H1 (cell line): Measurements from ENCODE around the gene MIS18A. TPM values are rescaled to one million over a fixed set of nuclear protein-coding genes. Genes with fewer than 3 reads are reported as not detected.

ENCODE experiments used
- CTCF ChIA-PET: fragments of 300-600 bp; sonication (Branson Sonifier 250); formaldehyde crosslinking; loops from one replicate; lab custom pipeline; 2021; ENCODE audit not compliant: partially characterized antibody; lab: Charles Lee
- POLR2A ChIA-PET: fragments of 300-600 bp; sonication (Branson Sonifier 250); formaldehyde crosslinking; loops from one replicate; lab custom pipeline; 2021; ENCODE audit warnings: inconsistent platforms; ENCODE audit not compliant: partially characterized antibody; lab: Charles Lee
- DNase-seq, 2 experiments: peaks; one replicate each; pipeline versions ENCODE4 v3.0.0 to v3.0.0-alpha.2; 2010 to 2022; ENCODE audit warnings: low spot score in 2 of 2, low read depth in 1 of 2, mixed read lengths in 1 of 2
- FAIRE-seq: peaks from 2 replicates; lab custom pipeline; 2011; peaks lifted over from hg19 to GRCh38; lab: Jason Lieb, UNC
- H2AFZ ChIP-seq: 2 replicates; pipeline ENCODE4 v1.8.1; 2012; ENCODE audit warnings: low read length, inconsistent platforms
- H2AK5ac ChIP-seq: 2 replicates; pipeline ENCODE4 v1.6.1; 2013; ENCODE audit warnings: low read depth, low read length
- H2BK120ac ChIP-seq: replicated peaks from 2 replicates; pipeline ENCODE3; 2013; ENCODE audit warnings: low read depth, low read length, inconsistent platforms
- H2BK12ac ChIP-seq: 2 replicates; pipeline ENCODE4 v1.6.1; 2013; ENCODE audit warnings: low read depth, low read length
- H2BK15ac ChIP-seq: 2 replicates; pipeline ENCODE4 v1.6.1; 2013; ENCODE audit warnings: low read length
- H2BK20ac ChIP-seq: 2 replicates; pipeline ENCODE4 v1.6.1; 2013; ENCODE audit warnings: low read length
- H2BK5ac ChIP-seq: 2 replicates; pipeline ENCODE4 v1.6.1; 2013; ENCODE audit warnings: low read depth, low read length
- H3K14ac ChIP-seq: 2 replicates; pipeline ENCODE4 v1.6.1; 2013; ENCODE audit warnings: inconsistent platforms; ENCODE audit not compliant: insufficient read length
- H3K18ac ChIP-seq: 2 replicates; pipeline ENCODE4 v1.6.1; 2013; ENCODE audit warnings: low read length; ENCODE audit errors: extremely low read depth
- H3K23ac ChIP-seq: 2 replicates; pipeline ENCODE4 v1.6.1; 2013; ENCODE audit warnings: inconsistent platforms; ENCODE audit not compliant: insufficient read length
- H3K23me2 ChIP-seq: 2 replicates; pipeline ENCODE4 v1.6.1; 2013; ENCODE audit warnings: low read depth, low read length
- H3K27ac ChIP-seq: 2 replicates; pipeline ENCODE4 v1.6.1; 2011; ENCODE audit warnings: low read depth, low read length, inconsistent platforms
- H3K27me3 ChIP-seq, 4 experiments: replicated peaks in 1 of 4; 1 replicate in 1 of 4; 2 replicates in 3 of 4; pipeline versions ENCODE4 v1.6.1 to v1.8.1; 2011 to 2013; ENCODE audit warnings: low read length in 3 of 4, mild to moderate bottlenecking in 3 of 4, inconsistent platforms in 2 of 4, mixed read lengths in 2 of 4, moderate library complexity in 1 of 4; ENCODE audit not compliant: control insufficient read depth in 3 of 4, insufficient read depth in 3 of 4; ENCODE audit errors: extremely low read depth in 1 of 4
- H3K36me3 ChIP-seq, 4 experiments: 2 replicates each; pipeline versions ENCODE4 v1.6.1 to v1.8.1; 2011 to 2013; ENCODE audit warnings: mild to moderate bottlenecking in 4 of 4, low read length in 3 of 4, moderate library complexity in 2 of 4, control low read depth in 1 of 4, inconsistent platforms in 1 of 4; ENCODE audit not compliant: insufficient read depth in 4 of 4, control insufficient read depth in 2 of 4
- H3K4ac ChIP-seq: replicated peaks from 2 replicates; pipeline ENCODE3; 2013; ENCODE audit warnings: low read length, low read depth, mixed read lengths, inconsistent platforms; ENCODE audit not compliant: insufficient read length
- H3K4me1 ChIP-seq, 4 experiments: replicated peaks in 1 of 4; 1 replicate in 1 of 4; 2 replicates in 3 of 4; pipeline versions ENCODE4 v1.6.1 to v1.8.1; 2011 to 2013; ENCODE audit warnings: low read length in 3 of 4, inconsistent platforms in 2 of 4, mixed read lengths in 1 of 4; ENCODE audit not compliant: insufficient read depth in 4 of 4, control insufficient read depth in 3 of 4
- H3K4me2 ChIP-seq, 2 experiments: 2 replicates each; pipeline versions ENCODE4 v1.6.1 to v1.8.1; 2011 to 2013; ENCODE audit warnings: low read depth in 2 of 2, low read length in 2 of 2, control low read depth in 1 of 2, inconsistent platforms in 1 of 2, mild to moderate bottlenecking in 1 of 2; ENCODE audit not compliant: insufficient read depth in 1 of 2
- H3K4me3 ChIP-seq, 4 experiments: fragments of 200-600, 300-600 bp in 1 of 4; sonication (generic), shearing (Covaris generic), sonication (Bioruptor Twin) in 1 of 4; 2 replicates each; pipeline versions ENCODE4 v1.5.1 to v1.8.1; 2011 to 2016; ENCODE audit warnings: low read length in 4 of 4, low read depth in 3 of 4, control low read depth in 2 of 4, inconsistent platforms in 2 of 4, mild to moderate bottlenecking in 2 of 4, mixed read lengths in 1 of 4, moderate library complexity in 1 of 4; ENCODE audit not compliant: insufficient read depth in 2 of 4; ENCODE audit errors: extremely low read depth in 1 of 4
- H3K56ac ChIP-seq: replicated peaks from 2 replicates; pipeline ENCODE3; 2013; ENCODE audit warnings: low read depth, mild to moderate bottlenecking, mixed read lengths, low read length, inconsistent platforms; ENCODE audit not compliant: insufficient read length
- H3K79me1 ChIP-seq: 2 replicates; pipeline ENCODE4 v1.6.1; 2013; ENCODE audit warnings: low read depth, low read length, control low read depth
- H3K79me2 ChIP-seq, 2 experiments: 2 replicates each; pipeline versions ENCODE4 v1.6.1 to v1.8.1; 2012 to 2013; ENCODE audit warnings: low read length in 2 of 2, mild to moderate bottlenecking in 2 of 2, inconsistent platforms in 1 of 2; ENCODE audit not compliant: insufficient read depth in 2 of 2, control insufficient read depth in 1 of 2
- H3K9ac ChIP-seq, 4 experiments: replicated peaks in 1 of 4; 1 replicate in 1 of 4; 2 replicates in 3 of 4; pipeline versions ENCODE4 v1.6.1 to v1.8.1; 2011 to 2013; ENCODE audit warnings: low read depth in 3 of 4, low read length in 3 of 4, control low read depth in 2 of 4, mild to moderate bottlenecking in 2 of 4, moderate library complexity in 2 of 4, inconsistent platforms in 1 of 4; ENCODE audit errors: extremely low read depth in 1 of 4
- H3K9me3 ChIP-seq, 2 experiments: 2 replicates each; pipeline versions ENCODE4 v1.6.1 to v1.8.1; 2012 to 2013; ENCODE audit warnings: mild to moderate bottlenecking in 2 of 2, moderate library complexity in 2 of 2, control low read depth in 1 of 2, inconsistent platforms in 1 of 2, low read depth in 1 of 2, low read length in 1 of 2, mixed read lengths in 1 of 2; ENCODE audit not compliant: insufficient read depth in 2 of 2
- H4K20me1 ChIP-seq, 2 experiments: replicated peaks in 1 of 2; 2 replicates each; pipeline versions ENCODE3 to v1.8.1; 2011 to 2013; ENCODE audit warnings: inconsistent platforms in 2 of 2, low read length in 2 of 2, mild to moderate bottlenecking in 1 of 2; ENCODE audit not compliant: insufficient read depth in 2 of 2, control insufficient read depth in 1 of 2
- H4K5ac ChIP-seq: 2 replicates; pipeline ENCODE4 v1.6.1; 2013; ENCODE audit warnings: low read length, low read depth, mixed read lengths, inconsistent platforms; ENCODE audit not compliant: insufficient read length
- H4K8ac ChIP-seq: 2 replicates; pipeline ENCODE4 v1.8.0; 2013; ENCODE audit warnings: mild to moderate bottlenecking, moderate library complexity, low read length, inconsistent platforms; ENCODE audit not compliant: insufficient read depth; ENCODE audit errors: extremely low read depth
- H4K91ac ChIP-seq: replicated peaks from 2 replicates; pipeline ENCODE3; 2013; ENCODE audit warnings: low read length, mixed read lengths, inconsistent platforms; ENCODE audit not compliant: insufficient read length
- BRCA1 ChIP-seq: IDR thresholded peaks from 2 replicates; pipeline ENCODE4 v1.6.1; 2012; ENCODE audit warnings: low read depth, low read length, improper control_type of control experiment
- CHD1 ChIP-seq: IDR thresholded peaks from 2 replicates; pipeline ENCODE4 v1.6.1; 2012; ENCODE audit warnings: low read depth, low read length, improper control_type of control experiment
- CTBP2 ChIP-seq: IDR thresholded peaks from 2 replicates; pipeline ENCODE4 v1.7.0; 2011; ENCODE audit warnings: borderline replicate concordance, mild to moderate bottlenecking, moderate library complexity, mixed read lengths, low read length; ENCODE audit not compliant: insufficient read depth, insufficient read length
- FOSL1 ChIP-seq: IDR thresholded peaks from 2 replicates; pipeline ENCODE4 v1.6.1; 2011; ENCODE audit warnings: mild to moderate bottlenecking, low read depth, low read length, moderate library complexity; ENCODE audit not compliant: insufficient read depth
- GTF2F1 ChIP-seq: IDR thresholded peaks from 2 replicates; pipeline ENCODE4 v1.6.1; 2012; ENCODE audit warnings: low read depth, low read length, improper control_type of control experiment, borderline replicate concordance
- KDM4A ChIP-seq: IDR thresholded peaks from one replicate; pipeline ENCODE4 v1.7.1; 2012; ENCODE audit warnings: low read depth, mild to moderate bottlenecking, moderate library complexity, low read length, inconsistent platforms; ENCODE audit not compliant: severe bottlenecking
- KDM5A ChIP-seq: fragments of 200-600 bp; IDR thresholded peaks from 2 replicates; pipeline ENCODE4 v1.7.1; 2012; ENCODE audit warnings: mild to moderate bottlenecking, low read length, inconsistent platforms, mixed read lengths
- PHF8 ChIP-seq: fragments of 200-600 bp; sonication (generic); conservative IDR thresholded peaks from 2 replicates; pipeline ENCODE4 v1.7.1; 2012; ENCODE audit warnings: low read depth, mild to moderate bottlenecking, inconsistent platforms, low read length, moderate library complexity
- POLR2A ChIP-seq, 2 experiments: IDR thresholded peaks; 1 replicate in 1 of 2; 2 replicates in 1 of 2; pipeline ENCODE4 v1.6.1; 2011; ENCODE audit warnings: low read depth in 2 of 2, low read length in 2 of 2, mild to moderate bottlenecking in 2 of 2; ENCODE audit errors: control extremely low read depth in 1 of 2
- SIX5 ChIP-seq: IDR thresholded peaks from 2 replicates; pipeline ENCODE4 v1.6.1; 2011; ENCODE audit warnings: mild to moderate bottlenecking, low read depth, low read length
- TAF7 ChIP-seq: optimal IDR thresholded peaks from 2 replicates; pipeline ENCODE3; 2011; ENCODE audit warnings: low read depth, mild to moderate bottlenecking, inconsistent platforms, low read length, moderate library complexity, borderline replicate concordance
- WGBS, 2 experiments: shearing (Covaris generic) in 1 of 2; methylation state at CpG; one replicate each; pipeline versions ENCODE4 v1.1.6 to v1.1.7; 2013 to 2015; ENCODE audit warnings: low lambda C conversion rate in 2 of 2, mixed read lengths in 2 of 2, inconsistent platforms in 1 of 2, low coverage in 1 of 2, missing lambda C conversion rate in 1 of 2; ENCODE audit not compliant: insufficient replicate concordance in 2 of 2, insufficient coverage in 1 of 2, insufficient read length in 1 of 2; ENCODE audit errors: extremely low coverage in 1 of 2, missing lambda C conversion rate in 1 of 2; 5-methylcytosine and 5-hydroxymethylcytosine counted together
- polyA plus RNA-seq, 7 experiments: library from polyadenylated mRNA; depleted of rRNA in 3 of 7; stranded (reverse) in 5 of 7; unstranded in 2 of 7; fragments of >200 nt in 5 of 7; fragments of 200-250 nt in 2 of 7; gene quantifications; 1 replicate in 5 of 7; 2 replicates in 1 of 7; 4 replicates in 1 of 7; pipeline versions ENCODE4 v1.2.1 to v1.2.3, GENCODE V29; 2011 to 2013; ENCODE audit warnings: missing spikeins in 2 of 7, mixed read lengths in 2 of 7
- total RNA-seq: library from RNA; stranded (reverse); fragmentation: NEBNext Ultra II Directional; extraction: Animal tissue kit (Norgen Biotek cat#: 25700); gene quantifications from 2 replicates; pipeline ENCODE4 v1.2.1, GENCODE V29; 2021
- TF ChIP-seq, protein P1 (sequence below), 3 experiments: IDR thresholded peaks; 1 replicate in 2 of 3; 2 replicates in 1 of 3; pipeline versions ENCODE4 v1.5.1 to v1.6.1; 2011; ENCODE audit warnings: low read length in 3 of 3, mild to moderate bottlenecking in 3 of 3, inconsistent platforms in 2 of 3, low read depth in 1 of 3, moderate library complexity in 1 of 3; ENCODE audit not compliant: insufficient read depth in 1 of 3; ENCODE audit errors: control extremely low read depth in 1 of 3

Gene MIS18A
- total and polyA plus RNA-seq, 2 of the 8 experiments (the other 6 are each of a cell fraction or from before 2014, with no cell fraction given): 28.9 to 53.0 TPM

DNA sequence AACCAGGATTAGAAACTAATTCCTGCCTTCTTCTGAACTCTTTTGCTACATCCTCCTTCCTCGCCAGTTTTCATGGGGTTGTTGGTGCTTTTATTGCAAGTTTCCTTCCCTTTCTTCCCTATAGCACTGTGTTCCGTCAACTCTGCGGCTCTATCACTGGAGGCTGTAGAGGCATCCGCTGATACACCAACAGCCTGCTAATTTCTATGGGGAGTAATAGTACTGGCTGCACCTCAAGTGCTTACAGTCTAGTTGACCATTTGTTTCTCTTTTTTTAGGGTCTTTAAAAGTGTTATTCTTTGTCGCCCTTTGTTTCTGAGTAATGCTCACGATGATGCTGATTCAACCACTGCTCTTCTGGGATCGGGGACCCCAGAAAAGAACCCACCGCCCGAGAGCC, 746 bp downstream of the MIS18A start:
- H3K36me3 ChIP-seq: peaks cover 0 to 11% (median 3%) of the 10 kb centered on the region in 4 experiments; a peak in 6 of 8 replicates
- 31% methylated on average over 4 of the region's 9 CpGs; no CpG with 5 or more reads in 1 of the 2 experiments for WGBS, 2 experiments
- TF ChIP-seq CHD1 (no peak), CTBP2 (no peak), PHF8 (no peak), TAF7 (no peak), KDM4A (no peak), FOSL1 (no peak), BRCA1 (no peak), KDM5A (no peak), POLR2A (IDR thresholded peaks at IDR 0.05; ENCODE audit: control extremely low read depth in 1 of 2, low read depth in 2 of 2, low read length in 2 of 2) (no peak), GTF2F1 (no peak), SIX5 (no peak)
- TF ChIP-seq, protein P1, sequence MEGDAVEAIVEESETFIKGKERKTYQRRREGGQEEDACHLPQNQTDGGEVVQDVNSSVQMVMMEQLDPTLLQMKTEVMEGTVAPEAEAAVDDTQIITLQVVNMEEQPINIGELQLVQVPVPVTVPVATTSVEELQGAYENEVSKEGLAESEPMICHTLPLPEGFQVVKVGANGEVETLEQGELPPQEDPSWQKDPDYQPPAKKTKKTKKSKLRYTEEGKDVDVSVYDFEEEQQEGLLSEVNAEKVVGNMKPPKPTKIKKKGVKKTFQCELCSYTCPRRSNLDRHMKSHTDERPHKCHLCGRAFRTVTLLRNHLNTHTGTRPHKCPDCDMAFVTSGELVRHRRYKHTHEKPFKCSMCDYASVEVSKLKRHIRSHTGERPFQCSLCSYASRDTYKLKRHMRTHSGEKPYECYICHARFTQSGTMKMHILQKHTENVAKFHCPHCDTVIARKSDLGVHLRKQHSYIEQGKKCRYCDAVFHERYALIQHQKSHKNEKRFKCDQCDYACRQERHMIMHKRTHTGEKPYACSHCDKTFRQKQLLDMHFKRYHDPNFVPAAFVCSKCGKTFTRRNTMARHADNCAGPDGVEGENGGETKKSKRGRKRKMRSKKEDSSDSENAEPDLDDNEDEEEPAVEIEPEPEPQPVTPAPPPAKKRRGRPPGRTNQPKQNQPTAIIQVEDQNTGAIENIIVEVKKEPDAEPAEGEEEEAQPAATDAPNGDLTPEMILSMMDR (IDR thresholded peaks at IDR 0.05; ENCODE audit: control extremely low read depth in 1 of 3, insufficient read depth in 1 of 3, low read depth in 1 of 3, low read length in 3 of 3): no peak

More for the DNA sequence above, 746 bp downstream of the MIS18A start:
- H3K18ac ChIP-seq: no peak overlapping the region
- DNase-seq (no peak), FAIRE-seq (no peak)
- no peak overlapping the region for H4K8ac ChIP-seq
- no peak overlapping the region for H2AFZ ChIP-seq
- no peaks in the 10 kb centered on the region; the same call in none of the 2 replicates for H3K23me2 ChIP-seq
- peak overlapping the region; percentile 66 to 96 (median 92) for H3K4me3 ChIP-seq
- CTCF ChIA-PET: no interaction called here
- no peak overlapping the region for H2BK120ac ChIP-seq
- H3K79me1 ChIP-seq: 0 out of 2 replicates have a peak, but pooled peaks cover 2% of the 10 kb centered on the region
- H3K79me2 ChIP-seq: peaks cover 3 to 30% of the 10 kb centered on the region in 2 experiments
- H2AK5ac ChIP-seq: no peak overlapping the region
- H3K27ac ChIP-seq: no peak overlapping the region
- H4K20me1 ChIP-seq: no peaks in the 10 kb centered on the region
- peak overlapping the region in 3 of 4 experiments; percentile 58 to 79 (median 64); a peak in 4 of 7 replicates for H3K9ac ChIP-seq
- no peak overlapping the region for H4K91ac ChIP-seq
- no peak overlapping the region for H2BK5ac ChIP-seq
- no peak overlapping the region for H3K56ac ChIP-seq
- no peak overlapping the region for H3K23ac ChIP-seq
- H3K4ac ChIP-seq: no peak overlapping the region
- no peak overlapping the region for H2BK12ac ChIP-seq
- H3K9me3 ChIP-seq: no peaks in the 10 kb centered on the region
- H3K4me2 ChIP-seq: peak overlapping the region; percentile 70 to 76
- H4K5ac ChIP-seq: no peak overlapping the region
- H3K14ac ChIP-seq: no peak overlapping the region
- no peak overlapping the region for H2BK20ac ChIP-seq
- H3K27me3 ChIP-seq: no peaks in the 10 kb centered on the region
- no peak overlapping the region for H2BK15ac ChIP-seq
- peaks cover 0 to 2% (median 0%) of the 10 kb centered on the region in 4 experiments; a peak in 4 of 7 replicates for H3K4me1 ChIP-seq
- POLR2A ChIA-PET: no interaction called here
